Amniotic stem cell (primary cell): ENCODE data around the gene LDLRAD3.
A peak's percentile ranks its signal among the peaks of the same experiment; 100 is the strongest.
"Not testable (repeated sequence)": the region's sequence is repeated elsewhere in the genome, so short reads cannot be mapped to it uniquely, and the experiment has no call there.

Experiments
- DNase-seq: peaks from one replicate; lab custom pipeline; 2025; lab: John Stamatoyannopoulos, UW

LDLRAD3 gene, protein sequence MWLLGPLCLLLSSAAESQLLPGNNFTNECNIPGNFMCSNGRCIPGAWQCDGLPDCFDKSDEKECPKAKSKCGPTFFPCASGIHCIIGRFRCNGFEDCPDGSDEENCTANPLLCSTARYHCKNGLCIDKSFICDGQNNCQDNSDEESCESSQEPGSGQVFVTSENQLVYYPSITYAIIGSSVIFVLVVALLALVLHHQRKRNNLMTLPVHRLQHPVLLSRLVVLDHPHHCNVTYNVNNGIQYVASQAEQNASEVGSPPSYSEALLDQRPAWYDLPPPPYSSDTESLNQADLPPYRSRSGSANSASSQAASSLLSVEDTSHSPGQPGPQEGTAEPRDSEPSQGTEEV

DNA sequence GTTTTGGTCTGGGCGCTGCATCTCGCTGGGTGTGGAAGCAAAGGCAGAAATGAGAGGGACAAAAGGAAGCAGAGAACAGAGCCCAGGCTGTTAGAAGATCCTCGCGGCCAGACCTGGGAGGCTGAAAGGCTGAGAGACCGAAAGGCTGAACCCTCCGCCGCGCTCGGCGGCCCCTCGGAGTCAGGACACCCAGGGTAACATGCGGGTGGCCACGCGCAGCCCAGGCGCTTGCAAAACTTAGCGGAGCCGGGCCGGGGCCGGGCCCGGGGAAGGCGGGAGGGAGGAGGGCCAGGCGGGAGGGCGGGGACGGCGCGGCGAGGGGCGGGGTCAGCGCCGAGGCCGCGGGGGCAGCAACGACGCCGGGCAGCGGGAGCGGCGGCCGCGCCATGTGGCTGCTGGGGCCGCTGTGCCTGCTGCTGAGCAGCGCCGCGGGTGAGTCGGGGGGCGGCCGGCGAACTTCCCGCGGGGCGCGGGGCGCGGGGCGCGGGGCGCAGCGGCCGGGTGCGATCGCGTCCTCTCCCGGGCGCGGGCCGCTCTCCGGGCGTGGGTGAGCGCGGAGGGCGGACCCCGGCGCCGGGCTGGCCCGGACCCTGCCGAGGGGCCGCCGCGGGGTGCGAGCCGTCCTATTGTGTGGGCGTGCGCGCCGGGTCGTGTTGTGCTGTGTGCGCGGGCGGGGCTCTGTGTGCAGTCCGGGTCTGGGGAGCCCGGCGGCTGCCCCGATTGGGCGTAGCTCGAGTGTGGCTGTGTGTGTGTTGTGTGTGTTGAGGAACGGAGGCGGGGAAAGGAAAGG lies at the start of gene LDLRAD3:
Gene LDLRAD3, plus strand, starts transcription at position 350 of the 790 bp plus-strand sequence. Its CDS starts 37 bp downstream, at position 387.
- DNase-seq, result peak; percentile 66

DNA sequence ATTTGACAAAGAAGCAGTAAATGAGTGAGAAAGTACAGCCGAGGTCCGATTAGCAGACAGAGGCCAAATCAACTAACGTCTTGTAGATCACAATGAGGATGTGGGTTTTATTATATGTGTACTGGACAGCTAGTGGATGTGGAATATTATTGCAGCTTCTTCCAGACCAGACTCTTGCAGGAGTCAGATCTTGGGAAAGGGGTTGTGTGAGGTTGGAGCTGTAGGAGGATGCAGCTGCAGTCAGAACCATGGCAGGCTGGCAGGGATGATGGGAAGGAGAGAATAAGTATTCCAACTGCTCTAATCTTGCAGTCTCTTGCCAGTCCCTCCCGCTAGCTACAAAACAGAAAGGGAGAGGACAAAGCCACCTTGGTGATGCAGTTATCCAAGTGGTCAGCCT lies 46.8 kb upstream of the LDLRAD3 start:
- no peak for DNase-seq

DNA sequence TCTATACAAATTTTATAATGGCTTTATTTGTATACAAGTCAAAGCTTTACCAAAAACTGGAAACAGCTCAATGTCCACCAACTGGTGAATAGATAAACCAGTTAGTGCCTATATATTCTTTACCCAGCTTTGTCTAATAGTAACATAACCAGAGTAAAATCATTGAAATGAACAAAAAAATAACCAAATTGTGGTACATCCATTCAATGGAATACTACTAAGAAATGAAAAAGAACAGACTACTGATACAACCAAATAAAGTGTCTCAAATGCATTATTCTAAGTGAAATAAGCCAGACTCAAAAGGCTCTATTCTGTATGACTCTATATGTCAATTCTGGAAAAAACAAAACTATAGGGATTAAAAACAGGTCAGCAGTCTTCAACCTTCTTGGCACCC lies 40.9 kb upstream of the LDLRAD3 start:
- DNase-seq, result no peak

DNA sequence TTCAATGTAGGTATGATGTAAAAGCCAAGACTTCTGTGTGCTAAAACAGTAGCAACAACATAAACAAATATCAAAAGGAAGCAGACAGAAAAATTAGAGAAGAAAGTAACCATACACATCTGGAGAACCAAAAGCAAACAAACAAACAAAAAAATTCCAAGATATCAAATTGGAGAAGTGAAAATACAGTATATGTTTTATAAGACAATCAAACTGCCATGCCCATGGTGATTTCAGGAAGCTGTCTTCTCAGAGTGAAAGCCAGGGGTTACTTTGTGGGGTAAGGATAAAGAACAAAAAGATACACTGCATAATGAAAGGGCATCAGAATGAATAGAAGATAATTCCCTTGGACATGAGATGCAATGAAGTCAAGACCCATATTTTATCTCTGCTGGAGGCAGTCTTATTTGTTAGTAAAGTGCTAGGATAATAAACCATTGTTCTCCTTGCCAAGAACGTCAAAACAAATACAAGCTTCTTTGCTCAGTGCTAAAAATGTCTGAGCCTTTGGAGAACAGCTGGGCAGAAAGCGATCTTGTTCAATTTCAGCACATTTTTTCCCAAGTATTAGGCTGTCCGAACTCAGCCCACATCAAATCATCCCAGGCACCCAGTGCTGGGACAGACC lies 38.1 kb upstream of the LDLRAD3 start:
- DNase-seq, result no peak

DNA sequence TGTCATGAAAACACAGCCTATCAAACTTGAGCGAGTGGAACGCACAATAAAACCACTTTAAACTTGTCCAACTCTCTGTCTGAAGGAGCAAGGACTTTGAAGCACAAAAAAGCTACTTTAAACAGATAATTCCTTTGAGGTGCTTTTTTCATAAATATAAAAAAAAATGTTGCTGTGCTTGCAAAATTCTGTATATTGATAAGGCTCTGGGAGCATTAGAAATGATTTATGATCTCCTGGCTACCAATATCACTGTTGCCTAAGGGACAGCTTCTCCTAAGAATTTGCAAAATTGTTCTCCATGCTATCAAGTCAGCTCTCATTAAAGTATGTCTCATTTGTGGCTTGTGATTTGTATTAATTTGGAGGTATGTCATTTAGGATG lies 37.6 kb upstream of the LDLRAD3 start:
- DNase-seq, result no peak

DNA sequence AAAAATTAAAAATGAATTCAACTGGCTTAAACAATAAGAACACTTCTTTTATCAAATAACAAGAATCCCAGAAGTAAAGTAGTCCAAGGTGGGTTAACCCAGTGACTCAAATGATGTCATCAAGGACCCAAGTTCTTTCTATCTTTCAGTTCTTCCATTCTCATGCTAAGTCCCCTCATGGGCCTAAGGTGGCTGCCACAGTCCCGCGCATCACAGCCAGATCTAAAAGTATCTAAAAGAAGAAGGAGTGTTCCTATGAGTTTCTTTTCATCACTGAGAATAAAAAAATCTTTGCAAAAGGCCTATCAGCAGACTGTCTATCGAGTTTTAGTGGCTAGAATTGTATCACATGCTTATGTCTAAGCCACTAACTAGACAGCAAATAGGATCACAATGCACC lies 37.2 kb upstream of the LDLRAD3 start:
- DNase-seq, result no peak

DNA sequence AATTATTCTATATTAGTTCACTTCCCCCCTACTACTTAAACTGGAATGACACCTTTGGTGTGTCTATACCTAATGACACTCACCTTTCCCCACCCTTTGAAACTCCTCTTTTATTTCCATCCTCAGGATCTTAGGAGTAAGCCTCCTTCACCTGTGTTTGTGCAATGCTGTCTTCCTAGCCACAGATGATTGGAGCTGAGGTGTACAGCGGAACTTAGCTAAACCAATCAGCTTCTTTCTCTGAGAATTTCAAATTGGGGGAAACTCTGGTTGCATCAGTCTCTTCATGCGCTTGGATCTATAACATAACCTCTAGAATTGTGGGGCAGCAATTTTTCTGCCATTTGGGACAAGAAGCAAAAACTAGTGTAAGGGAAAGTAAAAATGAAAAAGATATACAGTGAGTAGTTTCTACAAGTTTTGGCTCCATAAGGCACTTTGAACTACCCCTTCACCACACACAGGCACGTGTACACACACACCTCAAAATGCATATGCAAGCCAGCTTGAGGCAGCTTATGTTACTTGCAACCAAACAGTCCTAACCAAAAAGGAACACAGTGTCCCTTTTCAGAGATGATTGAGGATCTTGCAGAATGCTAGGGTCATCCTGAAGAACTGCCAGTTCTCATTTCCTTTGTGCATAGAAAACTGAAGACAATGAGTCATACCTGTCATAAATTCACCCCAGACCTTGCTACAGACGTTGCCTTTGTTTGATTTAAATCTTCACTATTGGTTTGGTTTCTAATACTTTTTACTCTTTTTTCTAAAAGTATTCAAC lies 36.0 kb upstream of the LDLRAD3 start:
- no peak for DNase-seq

DNA sequence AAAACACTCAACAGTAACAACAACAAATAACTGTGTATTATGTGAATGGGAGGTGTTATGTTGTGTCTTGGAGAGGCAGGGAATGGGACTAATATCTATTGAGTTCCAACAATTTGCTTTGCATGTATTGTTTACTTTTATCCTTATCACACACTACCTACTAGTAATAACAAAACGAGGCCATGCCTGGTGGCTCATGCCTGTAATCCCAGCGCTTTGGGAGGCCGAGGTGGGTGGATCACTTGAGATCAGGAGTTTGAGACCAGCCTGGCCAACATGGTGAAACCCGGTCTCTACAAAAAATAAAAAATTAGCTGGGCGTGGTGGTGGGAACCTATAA lies 35.5 kb upstream of the LDLRAD3 start:
- not testable (repeated sequence) for DNase-seq

DNA sequence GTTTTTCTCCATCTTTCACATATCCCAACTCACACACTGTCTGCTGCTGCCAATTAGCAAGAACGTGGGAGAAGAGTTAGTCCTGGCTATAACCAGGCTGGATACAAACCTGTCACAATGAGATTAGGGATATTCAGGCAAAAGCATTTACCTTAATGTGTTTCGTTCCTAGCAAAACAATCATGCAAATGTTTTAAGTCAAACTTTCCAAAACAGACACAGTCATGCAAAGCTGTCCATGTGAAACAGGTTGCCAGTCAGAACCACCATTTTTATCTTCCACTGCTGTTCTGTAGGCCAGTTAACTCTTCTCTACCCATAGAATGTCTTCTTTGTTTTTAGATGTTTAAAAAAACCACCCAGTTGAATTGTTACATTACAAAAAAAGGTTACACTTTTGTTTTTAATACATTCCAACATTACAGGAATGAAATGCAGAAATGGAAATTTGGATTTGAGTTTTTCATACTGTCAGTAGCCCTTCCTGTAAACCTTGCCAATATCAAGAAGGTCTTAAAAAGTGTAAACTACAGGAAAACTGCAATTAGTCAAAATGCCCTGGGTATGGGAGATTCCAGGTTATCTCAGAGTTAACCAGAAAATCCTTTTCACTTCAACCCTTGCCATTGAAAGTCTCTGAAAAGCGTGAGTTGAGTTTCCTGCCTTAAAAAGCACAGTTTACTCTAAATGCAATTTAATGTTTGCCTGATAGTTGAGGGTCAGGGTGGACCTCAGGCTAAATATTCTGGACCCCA lies 34.2 kb upstream of the LDLRAD3 start:
- no peak for DNase-seq

DNA sequence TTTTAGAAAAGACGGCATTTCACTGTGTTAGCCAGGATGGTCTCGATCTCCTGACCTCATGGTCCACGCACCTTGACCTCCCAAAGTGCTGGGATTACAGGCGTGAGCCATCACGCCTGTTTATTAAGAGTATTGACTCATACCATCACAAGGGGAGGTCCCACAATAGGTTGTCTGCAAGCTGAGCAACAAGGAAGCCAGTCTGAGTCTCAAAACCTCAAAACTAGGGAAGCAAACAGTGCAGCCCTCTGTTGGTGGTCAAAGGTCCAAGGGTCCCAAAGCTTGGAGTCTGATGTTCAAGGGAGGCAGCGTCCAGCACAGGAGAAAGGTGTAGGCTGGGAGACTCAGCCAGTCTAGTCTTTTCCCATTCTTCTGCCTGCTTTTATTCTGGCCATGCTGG lies 32.8 kb upstream of the LDLRAD3 start:
- no peak for DNase-seq

DNA sequence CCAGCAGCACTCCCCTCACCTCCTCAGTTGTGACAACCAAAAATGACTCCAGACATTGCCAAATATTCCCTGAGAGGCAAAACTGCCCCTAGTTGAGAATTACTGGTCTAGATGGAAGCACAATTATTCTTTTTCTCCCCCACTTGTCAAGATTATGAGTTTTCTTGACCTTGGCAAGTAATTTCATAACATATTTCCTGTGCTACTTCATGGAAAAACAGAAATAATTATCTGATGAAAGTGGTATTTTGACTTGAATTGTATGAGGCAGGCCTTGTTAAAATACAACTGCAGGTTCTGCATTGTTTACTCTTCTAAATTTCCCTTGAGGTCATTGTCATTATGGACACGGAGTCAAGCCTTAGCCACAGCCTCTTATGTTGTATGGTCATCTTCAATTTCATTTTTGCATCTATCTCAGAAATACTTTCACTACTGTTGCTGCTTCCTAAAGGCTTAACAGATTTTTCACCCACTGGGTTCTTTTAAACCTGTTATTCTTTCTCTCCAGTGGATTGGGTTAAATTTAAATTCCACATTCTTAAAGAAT lies 32.2 kb upstream of the LDLRAD3 start:
- no peak for DNase-seq

DNA sequence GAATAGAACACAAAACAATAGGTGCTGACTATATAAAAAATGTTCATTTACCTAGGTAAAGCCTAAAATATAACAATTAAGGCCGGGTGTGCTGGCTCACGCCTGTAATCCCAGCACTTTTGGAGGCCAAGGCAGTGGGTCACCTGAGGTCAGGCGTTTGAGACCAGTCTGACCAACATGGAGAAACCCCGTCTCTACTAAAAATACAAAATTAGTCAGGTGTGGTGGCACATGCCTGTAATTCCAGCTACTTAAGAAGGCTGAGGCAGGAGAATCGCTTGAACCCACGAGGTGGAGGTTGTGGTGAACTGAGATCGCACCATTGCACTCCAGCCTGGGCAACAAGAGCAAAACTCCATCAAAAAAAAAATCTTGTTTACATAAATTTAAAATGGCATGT lies 31.4 kb upstream of the LDLRAD3 start:
- not testable (repeated sequence) for DNase-seq

DNA sequence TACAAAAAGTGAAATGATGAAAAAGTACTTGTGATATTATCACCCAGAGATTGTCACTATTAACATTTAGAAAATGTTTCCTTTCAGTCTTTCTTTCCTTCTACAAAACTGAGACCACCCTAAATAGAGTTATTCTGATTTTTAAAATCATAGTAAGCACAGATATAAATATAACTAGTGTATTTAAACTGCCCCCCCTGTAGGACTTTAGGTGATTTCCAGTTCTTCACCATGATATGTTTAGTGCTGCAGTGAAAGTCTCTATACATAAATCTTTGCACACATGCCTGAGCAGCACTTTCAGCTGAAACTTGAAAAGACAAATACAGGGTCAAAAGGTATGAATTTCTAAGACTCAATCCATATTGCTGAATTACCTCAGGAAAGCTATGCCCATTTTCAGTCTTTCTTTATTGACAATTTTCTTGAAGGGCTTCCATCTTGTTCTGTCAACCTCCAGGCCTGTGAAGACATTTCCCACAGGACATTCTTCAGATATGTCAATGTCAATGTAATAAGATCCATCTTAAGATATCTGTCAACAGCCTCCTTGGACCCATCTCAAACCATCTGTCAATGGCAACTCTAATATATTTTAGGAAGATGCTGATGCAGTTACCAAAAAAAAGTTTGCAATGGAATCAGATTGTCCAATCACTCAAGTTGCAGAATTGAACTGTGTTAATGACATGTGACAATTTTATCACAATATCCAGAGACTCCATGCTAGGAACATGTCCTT lies 30.8 kb upstream of the LDLRAD3 start:
- DNase-seq, result no peak

DNA sequence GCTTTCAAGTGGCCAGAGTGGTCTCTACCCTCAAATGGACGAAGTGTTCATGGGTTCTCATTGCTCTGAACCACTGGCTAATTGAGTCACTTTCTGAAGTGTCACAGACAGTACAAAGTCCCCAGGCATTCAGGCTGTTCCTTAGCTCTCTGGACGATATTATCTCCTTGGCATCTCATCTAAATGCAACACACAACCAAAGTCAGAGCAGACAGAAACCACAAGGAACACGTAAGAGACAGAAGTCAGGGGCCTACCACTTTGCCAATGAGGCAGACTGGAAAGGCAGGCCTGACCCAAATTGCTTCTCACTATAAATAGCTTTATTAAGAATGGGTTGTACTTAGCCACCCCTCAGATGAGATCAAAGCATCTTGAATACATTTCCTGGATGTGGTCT lies 29.0 kb upstream of the LDLRAD3 start:
- DNase-seq, result no peak

DNA sequence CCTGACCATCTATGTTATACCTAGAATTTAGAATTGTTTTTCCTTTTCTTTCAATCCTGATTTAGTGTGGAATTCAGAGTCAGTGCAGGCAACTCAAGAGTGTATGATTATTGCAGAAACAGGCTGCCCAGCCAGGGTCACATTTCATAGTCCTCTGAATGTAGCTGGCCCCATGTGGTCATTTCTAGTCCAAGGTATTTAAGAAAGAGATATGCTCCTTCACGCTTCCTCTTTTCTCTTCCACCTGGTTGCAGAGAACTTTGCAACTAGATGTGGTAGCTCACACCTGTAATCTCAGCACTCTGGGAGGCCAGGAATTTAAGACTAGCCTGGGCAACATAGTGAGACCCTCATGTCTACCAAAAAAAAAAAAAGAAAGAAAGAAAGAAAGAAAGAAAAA lies 27.6 kb upstream of the LDLRAD3 start:
- DNase-seq, result no peak

DNA sequence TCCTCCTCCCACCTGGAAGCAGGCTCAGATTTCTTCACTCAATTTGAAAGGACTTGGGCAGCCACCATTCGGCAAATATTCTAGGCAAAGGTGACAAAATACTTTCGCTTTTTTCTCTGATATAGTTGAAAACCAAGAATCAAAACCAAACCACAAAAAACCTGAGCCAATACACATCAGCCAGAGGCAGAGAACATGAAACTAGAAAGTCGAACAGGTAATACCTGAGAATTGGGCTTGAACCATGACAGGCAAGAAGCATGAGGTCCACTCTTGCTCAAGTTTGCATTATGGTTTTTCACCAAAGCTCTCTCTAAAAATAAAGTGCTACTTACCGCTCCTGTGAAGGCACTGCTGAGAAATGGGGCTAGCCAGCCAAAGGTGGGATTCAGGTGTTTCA lies 26.2 kb upstream of the LDLRAD3 start:
- no peak for DNase-seq

DNA sequence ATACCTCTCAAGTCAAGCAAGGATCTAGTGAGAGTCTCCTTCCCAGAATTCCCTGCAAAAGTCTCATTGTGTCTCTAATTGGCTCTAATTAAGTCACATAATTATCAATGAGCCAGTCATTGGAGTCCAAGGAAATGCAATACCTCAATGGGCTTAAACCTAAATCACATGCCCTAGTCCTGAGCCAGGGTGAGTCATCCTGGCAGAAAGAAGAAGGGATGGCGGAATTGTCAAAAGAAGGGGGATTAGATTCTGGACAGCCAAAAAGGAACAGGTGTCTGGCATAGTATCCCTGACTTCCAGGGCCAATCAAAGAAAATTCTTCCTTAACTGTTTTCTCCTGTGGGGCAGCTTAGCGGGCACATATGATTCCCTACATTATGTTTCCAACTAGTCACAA lies 25.1 kb upstream of the LDLRAD3 start:
- DNase-seq, result no peak

DNA sequence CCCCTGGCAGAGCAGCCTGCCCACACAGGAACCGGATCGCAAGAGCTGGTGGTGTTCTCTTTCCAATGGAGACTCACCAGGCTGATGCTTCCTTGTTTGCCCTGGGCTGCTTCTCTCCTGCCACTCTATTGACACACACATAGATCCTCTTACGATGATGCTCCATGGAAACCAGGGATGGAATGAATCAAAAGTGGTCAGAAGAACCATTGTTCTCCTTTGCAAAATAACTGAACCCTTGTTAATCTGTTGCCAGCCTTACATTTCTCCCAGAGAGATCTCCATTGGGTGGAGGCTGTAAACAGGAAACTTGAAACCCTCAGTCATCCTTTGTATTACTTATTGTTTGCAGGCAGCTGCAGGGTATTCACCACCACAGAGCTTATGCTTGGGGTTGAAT lies 24.6 kb upstream of the LDLRAD3 start:
- DNase-seq, result no peak

DNA sequence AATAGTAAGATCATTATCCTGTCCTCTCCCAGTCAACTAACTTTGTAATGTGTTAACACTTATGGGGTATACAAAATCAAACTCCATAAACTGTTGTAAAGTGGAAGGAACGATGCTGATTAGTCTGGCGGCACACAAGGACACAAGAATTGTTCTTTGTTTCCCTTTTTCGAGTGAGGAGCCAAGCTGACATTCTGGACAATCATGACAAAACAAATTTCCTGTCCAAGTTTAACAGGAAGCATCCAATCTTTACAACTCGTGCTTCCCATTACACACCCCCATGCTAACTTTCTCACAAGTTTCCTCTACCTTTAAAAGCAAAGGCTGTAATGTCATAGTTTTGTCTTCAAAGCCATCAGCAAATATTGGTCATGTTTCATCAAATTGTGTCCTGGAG lies 20.4 kb upstream of the LDLRAD3 start:
- DNase-seq, result no peak

DNA sequence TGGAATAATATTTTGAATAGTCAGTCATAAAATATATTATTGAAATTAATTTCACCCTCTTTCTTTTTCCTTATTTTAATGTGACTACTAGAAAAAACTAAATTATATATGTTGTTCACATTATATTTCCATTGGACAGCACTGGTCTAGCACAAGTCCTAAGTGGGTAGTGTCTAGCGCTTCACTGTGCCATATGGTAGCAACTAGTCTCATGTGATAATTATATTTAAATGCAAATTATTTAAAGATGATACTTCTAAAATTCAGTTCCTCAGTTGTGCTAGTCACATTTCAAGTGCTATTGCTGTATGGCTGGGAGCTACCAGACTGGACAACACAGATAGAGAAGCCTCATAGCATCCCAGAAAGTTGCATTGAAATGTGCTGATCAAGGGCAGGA lies 19.1 kb upstream of the LDLRAD3 start:
- no peak for DNase-seq

DNA sequence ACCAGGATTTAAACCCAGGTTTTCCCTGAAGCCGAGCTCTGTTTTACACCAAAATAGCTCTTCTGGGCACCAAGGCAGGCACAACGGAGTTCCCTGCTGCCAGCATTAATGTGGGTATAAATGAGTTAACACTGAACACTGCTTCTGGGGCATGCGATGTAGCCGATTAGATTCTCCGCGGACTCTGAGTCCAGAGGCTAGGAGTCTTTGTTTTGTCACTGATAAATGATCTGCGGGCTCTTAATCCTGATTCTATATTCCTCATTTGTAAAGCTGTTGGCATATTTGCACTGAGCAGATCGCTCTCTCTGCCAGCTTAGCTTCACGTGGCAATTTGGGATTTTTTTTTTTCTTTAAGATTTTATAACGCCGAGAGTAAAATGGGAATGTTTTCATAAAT lies 16.8 kb upstream of the LDLRAD3 start:
- no peak for DNase-seq
